CD4-positive, CD25-positive, alpha-beta regulatory T cell (primary cell): ENCODE measurements around the gene KLHL12. TPM values are rescaled to one million over a fixed set of nuclear protein-coding genes. Genes with fewer than 3 reads are reported as not detected.

ENCODE experiments used
- ATAC-seq, 2 donors: fragments of 150-1000 bp; cut with Tn5 transposase; one replicate each; pipeline ENCODE4 v1.10.0; 2021; ENCODE audit warnings: low read depth in 2 of 2, moderate number of reproducible peaks in 2 of 2, moderate library complexity in 1 of 2
- DNase-seq, 3 donors: peaks; one replicate each; pipeline versions ENCODE4 v3.0.0 to v3.0.0-alpha.2; 2012 to 2022; ENCODE audit warnings: mixed read lengths in 1 of 3
- H3K27ac ChIP-seq: one replicate; pipeline ENCODE4 v1.7.0; 2013; ENCODE audit warnings: mild to moderate bottlenecking, low read length; ENCODE audit not compliant: insufficient read depth, poor library complexity, severe bottlenecking
- H3K27me3 ChIP-seq: one replicate; pipeline ENCODE4 v1.7.0; 2013; ENCODE audit warnings: low read length; ENCODE audit not compliant: control insufficient read depth, insufficient read depth
- H3K36me3 ChIP-seq: one replicate; pipeline ENCODE4 v1.7.0; 2013; ENCODE audit warnings: mild to moderate bottlenecking, low read length, moderate library complexity; ENCODE audit not compliant: control insufficient read depth, insufficient read depth
- H3K4me1 ChIP-seq: 2 replicates; pipeline ENCODE4 v1.7.0; 2013; ENCODE audit warnings: mild to moderate bottlenecking, low read length; ENCODE audit not compliant: insufficient read depth, control insufficient read depth, poor library complexity, severe bottlenecking
- H3K4me3 ChIP-seq: one replicate; pipeline ENCODE4 v1.7.0; 2013; ENCODE audit warnings: low read depth, mild to moderate bottlenecking, low read length, moderate library complexity
- H3K9me3 ChIP-seq, 2 experiments: 1 replicate in 1 of 2; 2 replicates in 1 of 2; pipeline ENCODE4 v1.7.0; 2013; ENCODE audit warnings: low read length in 2 of 2, mild to moderate bottlenecking in 1 of 2, moderate library complexity in 1 of 2; ENCODE audit not compliant: control insufficient read depth in 2 of 2
- H3K27ac Mint-ChIP-seq, 3 donors: one replicate each; pipeline ENCODE4 v1.8.0; 2020 to 2022; ENCODE audit warnings: mild to moderate bottlenecking in 3 of 3, mixed read lengths in 3 of 3, moderate library complexity in 2 of 3
- H3K27me3 Mint-ChIP-seq: one replicate; pipeline ENCODE4 v1.8.0; 2022; ENCODE audit warnings: mild to moderate bottlenecking, mixed read lengths
- H3K36me3 Mint-ChIP-seq: one replicate; pipeline ENCODE4 v1.8.0; 2020; ENCODE audit warnings: mixed read lengths
- H3K4me1 Mint-ChIP-seq, 4 donors: one replicate each; pipeline ENCODE4 v1.8.0; 2020 to 2022; ENCODE audit warnings: mixed read lengths in 4 of 4, mild to moderate bottlenecking in 1 of 4
- H3K4me3 Mint-ChIP-seq, 4 donors: one replicate each; pipeline ENCODE4 v1.8.0; 2020 to 2022; ENCODE audit warnings: mild to moderate bottlenecking in 4 of 4, mixed read lengths in 4 of 4, moderate library complexity in 3 of 4
- H3K9me3 Mint-ChIP-seq, 7 donors: one replicate each; pipeline ENCODE4 v1.8.0; 2020 to 2022; ENCODE audit warnings: mixed read lengths in 7 of 7, mild to moderate bottlenecking in 3 of 7, moderate library complexity in 2 of 7
- polyA plus RNA-seq, 4 donors: library from polyadenylated mRNA; unstranded; fragments of 300-500 nt; fragmentation: Illumina TruSeq; gene quantifications; one replicate each; pipeline ENCODE4 v1.2.3, GENCODE V29; 2021
- total RNA-seq: library from RNA; stranded (reverse); gene quantifications from one replicate; pipeline ENCODE4 v1.2.3, GENCODE V29; 2022

The KLHL12 gene
- total and polyA plus RNA-seq, 5 donors from 2014 or later, result 16.5 to 27.7 (median 19.6) TPM

DNA sequence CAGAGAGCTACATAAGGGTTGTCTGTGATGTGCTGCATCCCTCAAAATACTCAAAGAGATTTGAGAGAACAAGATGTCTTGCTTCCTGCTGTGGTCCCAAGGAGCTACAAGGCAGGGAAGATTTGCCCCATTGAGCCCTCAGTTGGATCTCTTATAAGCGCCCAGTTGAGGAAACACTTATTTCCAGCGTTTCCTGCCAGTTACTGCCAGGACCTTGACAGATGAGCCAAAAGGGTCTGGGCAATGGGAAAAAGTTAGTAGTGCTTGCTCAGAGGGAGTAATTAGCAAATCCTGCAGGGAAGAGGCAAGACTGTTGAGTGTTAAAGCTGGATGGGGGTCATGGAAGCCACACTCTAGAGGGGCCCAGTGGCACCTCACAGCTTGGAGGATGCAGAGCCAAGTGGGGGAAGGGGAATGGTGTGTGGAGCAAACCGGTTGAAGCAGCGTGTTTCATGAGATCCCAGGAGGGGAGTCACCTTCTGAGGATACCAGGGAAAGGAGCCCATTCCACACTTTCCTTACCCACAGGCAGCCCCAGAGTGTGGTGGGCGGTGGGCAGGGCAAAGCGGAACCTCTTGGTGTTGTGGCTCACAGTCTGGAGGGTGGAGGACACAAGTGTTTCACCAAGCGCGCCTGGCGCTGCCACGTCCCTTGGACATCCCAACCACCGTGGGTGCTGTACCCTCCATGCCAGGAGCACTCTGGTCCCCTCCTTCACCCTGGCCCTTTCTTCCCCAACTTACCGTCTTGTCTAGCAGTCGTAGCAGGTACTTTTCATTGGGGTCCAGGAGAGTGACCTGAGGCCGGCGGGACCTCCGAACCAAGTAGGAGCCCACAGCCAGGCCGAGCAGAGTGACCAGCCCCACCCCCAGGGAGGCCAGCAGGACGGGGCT lies 39.2 kb upstream of the KLHL12 start:
- H3K27ac Mint-ChIP-seq, result peak overlapping the region; percentile 47 to 92 (median 92)
- H3K4me3 Mint-ChIP-seq, result peak overlapping the region; percentile 82 to 97 (median 86)
- no peaks in the 10 kb centered on the region for H3K9me3 ChIP-seq
- DNase-seq, result no peak
- no peak overlapping the region for H3K4me3 ChIP-seq
- no peaks in the 10 kb centered on the region for H3K27me3 ChIP-seq
- peak overlapping the region; percentile 87 for H3K27ac ChIP-seq
- H3K4me1 ChIP-seq, result peaks cover 22% of the 10 kb centered on the region
- no peaks in the 10 kb centered on the region for H3K9me3 Mint-ChIP-seq
- H3K27me3 Mint-ChIP-seq, result peaks cover 5% of the 10 kb centered on the region
- H3K36me3 ChIP-seq, result peaks cover 18% of the 10 kb centered on the region
- no peak for ATAC-seq
- H3K36me3 Mint-ChIP-seq, result peaks cover 16% of the 10 kb centered on the region
- peaks cover 5 to 35% (median 23%) of the 10 kb centered on the region in 4 donors for H3K4me1 Mint-ChIP-seq

DNA sequence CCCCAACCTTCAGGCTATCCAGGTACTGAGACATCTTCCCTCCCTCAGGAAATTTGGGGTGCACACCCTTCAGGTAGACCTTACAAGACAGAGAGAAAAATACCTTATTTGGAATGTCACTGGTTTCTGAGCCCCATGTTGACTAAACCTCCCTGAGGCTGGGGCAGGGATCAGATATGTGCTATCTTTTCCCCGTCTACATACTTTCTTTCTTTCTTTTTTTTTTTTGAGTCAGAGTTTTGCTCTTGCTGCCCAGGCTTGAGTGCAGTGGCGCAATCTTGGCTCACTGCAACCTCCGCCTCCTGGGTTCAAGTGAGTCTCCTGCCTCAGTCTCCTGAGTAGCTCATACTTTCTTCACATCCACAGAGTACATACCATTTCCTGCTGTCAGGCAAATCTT lies 38.4 kb upstream of the KLHL12 start:
- peak overlapping the region in 2 of 3 donors; percentile 47 to 92 for H3K27ac Mint-ChIP-seq
- peak overlapping the region; percentile 82 to 97 (median 86) for H3K4me3 Mint-ChIP-seq
- H3K27ac ChIP-seq, result peak overlapping the region; percentile 87

GRCh38 chr1:202964791-202965410 lies 37.9 kb upstream of the KLHL12 start:
- Mint-ChIP-seq H3K36me3 (peaks cover 16% of the 10 kb centered on the region), H3K9me3 (no peaks in the 10 kb centered on the region), H3K27ac (peak overlapping the region in 2 of 3 donors; percentile 12 to 79), H3K4me1 (peaks cover 5 to 35% (median 23%) of the 10 kb centered on the region in 4 donors), H3K4me3 (peak overlapping the region in 3 of 4 donors; percentile 54 to 97 (median 84)), H3K27me3 (peaks cover 5% of the 10 kb centered on the region)
- DNase-seq (no peak), ATAC-seq (no peak)
- H3K27ac ChIP-seq, result no peak overlapping the region
- H3K4me1 ChIP-seq, result peaks cover 22% of the 10 kb centered on the region
- peaks cover 18% of the 10 kb centered on the region for H3K36me3 ChIP-seq
- H3K4me3 ChIP-seq, result no peak overlapping the region
- H3K9me3 ChIP-seq, result no peaks in the 10 kb centered on the region
- no peaks in the 10 kb centered on the region for H3K27me3 ChIP-seq

More for the DNA sequence above, 38.4 kb upstream of the KLHL12 start:
- H3K27me3 Mint-ChIP-seq, result peaks cover 5% of the 10 kb centered on the region
- Histone ChIP-seq H3K4me3 (no peak overlapping the region), H3K27me3 (no peaks in the 10 kb centered on the region), H3K36me3 (peaks cover 18% of the 10 kb centered on the region), H3K4me1 (peaks cover 22% of the 10 kb centered on the region), H3K9me3 (no peaks in the 10 kb centered on the region)
- no peaks in the 10 kb centered on the region for H3K9me3 Mint-ChIP-seq
- peaks cover 5 to 35% (median 23%) of the 10 kb centered on the region in 4 donors for H3K4me1 Mint-ChIP-seq
- DNase-seq (no peak), ATAC-seq (no peak)
- peaks cover 16% of the 10 kb centered on the region for H3K36me3 Mint-ChIP-seq

GRCh38 chr1:202961220-202961880 lies 34.3 kb upstream of the KLHL12 start:
- Histone ChIP-seq H3K4me1 (peaks cover 25% of the 10 kb centered on the region), H3K27me3 (no peaks in the 10 kb centered on the region), H3K4me3 (no peak overlapping the region), H3K9me3 (no peaks in the 10 kb centered on the region), H3K36me3 (peaks cover 18% of the 10 kb centered on the region), H3K27ac (no peak overlapping the region)
- Mint-ChIP-seq H3K4me1 (peaks cover 18 to 38% (median 24%) of the 10 kb centered on the region in 4 donors), H3K27me3 (no peaks in the 10 kb centered on the region), H3K36me3 (peaks cover 16% of the 10 kb centered on the region), H3K27ac (no peak overlapping the region), H3K9me3 (no peaks in the 10 kb centered on the region), H3K4me3 (peak overlapping the region in 2 of 4 donors; percentile 2 to 62)
- DNase-seq, result no peak
- ATAC-seq, result no peak

- Histone ChIP-seq H3K36me3 (peaks cover 16% of the 10 kb centered on the region), H3K9me3 (no peaks in the 10 kb centered on the region), H3K27me3 (no peaks in the 10 kb centered on the region), H3K27ac (no peak overlapping the region), H3K4me1 (peaks cover 31% of the 10 kb centered on the region), H3K4me3 (no peak overlapping the region)
- Mint-ChIP-seq H3K4me3 (peak overlapping the region in 3 of 4 donors; percentile 95 to 96 (median 95)), H3K27ac (peak overlapping the region in 2 of 3 donors; percentile 91 to 98), H3K27me3 (no peaks in the 10 kb centered on the region), H3K9me3 (no peaks in the 10 kb centered on the region), H3K4me1 (peaks cover 23 to 43% (median 33%) of the 10 kb centered on the region in 4 donors), H3K36me3 (peaks cover 12% of the 10 kb centered on the region)
- DNase-seq (no peak), ATAC-seq (no peak)
These were observed 32.2 kb upstream of the KLHL12 start for GRCh38 chr1:202959276-202959620.

- Mint-ChIP-seq H3K9me3 (no peaks in the 10 kb centered on the region), H3K36me3 (peaks cover 9% of the 10 kb centered on the region), H3K4me1 (peaks cover 28 to 47% (median 37%) of the 10 kb centered on the region in 4 donors), H3K27me3 (no peaks in the 10 kb centered on the region), H3K4me3 (peak overlapping the region; percentile 88 to 96 (median 95)), H3K27ac (peak overlapping the region; percentile 91 to 98 (median 94))
- ATAC-seq (peak in 1 of 2 donors; percentile 1), DNase-seq (no peak)
- peak overlapping the region; percentile 89 for H3K4me3 ChIP-seq
- H3K36me3 ChIP-seq, result peaks cover 13% of the 10 kb centered on the region
- no peaks in the 10 kb centered on the region for H3K9me3 ChIP-seq
- H3K27me3 ChIP-seq, result no peaks in the 10 kb centered on the region
- peaks cover 32% of the 10 kb centered on the region for H3K4me1 ChIP-seq
- H3K27ac ChIP-seq, result peak overlapping the region; percentile 89
These were observed 31.7 kb upstream of the KLHL12 start for GRCh38 chr1:202958544-202959275.
